ENCODE measurements around the gene CERT1.

DNA sequence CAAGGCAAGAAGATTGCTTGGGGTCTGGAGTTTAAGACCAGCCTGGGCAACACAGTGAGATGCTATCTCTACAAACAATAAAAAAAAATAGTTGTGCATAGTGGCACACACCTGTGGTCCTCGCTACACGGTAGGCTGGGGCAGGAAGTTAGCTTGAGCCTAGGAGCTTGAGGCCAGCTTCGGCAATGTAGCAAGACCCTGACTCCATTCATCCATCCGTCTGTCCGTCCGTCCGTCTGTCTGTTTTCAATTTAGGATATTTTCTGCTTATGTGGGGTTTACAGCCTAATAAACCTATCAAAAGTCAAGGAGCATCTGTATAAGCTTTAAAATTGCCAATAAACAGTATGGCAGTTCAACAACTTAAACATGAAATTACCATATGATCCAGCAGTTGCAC lies 154.7 kb downstream of the CERT1 start:
- TF ChIP-seq, protein P1, sequence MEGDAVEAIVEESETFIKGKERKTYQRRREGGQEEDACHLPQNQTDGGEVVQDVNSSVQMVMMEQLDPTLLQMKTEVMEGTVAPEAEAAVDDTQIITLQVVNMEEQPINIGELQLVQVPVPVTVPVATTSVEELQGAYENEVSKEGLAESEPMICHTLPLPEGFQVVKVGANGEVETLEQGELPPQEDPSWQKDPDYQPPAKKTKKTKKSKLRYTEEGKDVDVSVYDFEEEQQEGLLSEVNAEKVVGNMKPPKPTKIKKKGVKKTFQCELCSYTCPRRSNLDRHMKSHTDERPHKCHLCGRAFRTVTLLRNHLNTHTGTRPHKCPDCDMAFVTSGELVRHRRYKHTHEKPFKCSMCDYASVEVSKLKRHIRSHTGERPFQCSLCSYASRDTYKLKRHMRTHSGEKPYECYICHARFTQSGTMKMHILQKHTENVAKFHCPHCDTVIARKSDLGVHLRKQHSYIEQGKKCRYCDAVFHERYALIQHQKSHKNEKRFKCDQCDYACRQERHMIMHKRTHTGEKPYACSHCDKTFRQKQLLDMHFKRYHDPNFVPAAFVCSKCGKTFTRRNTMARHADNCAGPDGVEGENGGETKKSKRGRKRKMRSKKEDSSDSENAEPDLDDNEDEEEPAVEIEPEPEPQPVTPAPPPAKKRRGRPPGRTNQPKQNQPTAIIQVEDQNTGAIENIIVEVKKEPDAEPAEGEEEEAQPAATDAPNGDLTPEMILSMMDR (IDR thresholded peaks at IDR 0.05) = no peak
- no peak for TF ChIP-seq POLR2A (IDR thresholded peaks at IDR 0.05)
- no peak for TF ChIP-seq EP300 (IDR thresholded peaks at IDR 0.05)
